ENCODE measurements around the gene GLB1L.
"Not testable (repeated sequence)": the region's sequence is repeated elsewhere in the genome, so short reads cannot be mapped to it uniquely, and the experiment has no call there.

The GLB1L gene

GRCh38 chr2:219287580-219288265, 42.5 kb upstream of the GLB1L start:
- no peaks in the 10 kb centered on the region for H3K9me3 ChIP-seq (ENCODE audit: low read length)
- no peak overlapping the region for H3K9ac ChIP-seq (ENCODE audit: low read length)
- H3K27me3 ChIP-seq (ENCODE audit: control insufficient read depth in 1 of 2, insufficient read depth in 2 of 2, low read length in 2 of 2), result no peaks in the 10 kb centered on the region
- peaks cover 29% of the 10 kb centered on the region for H3K36me3 ChIP-seq (ENCODE audit: insufficient read depth, low read length)
- no peak overlapping the region for H3K27ac ChIP-seq (ENCODE audit: low read depth, low read length)
- no peak overlapping the region for H3K4me3 ChIP-seq (ENCODE audit: low read depth in 1 of 2, low read length in 2 of 2)
- peaks cover 12% of the 10 kb centered on the region for H3K4me1 ChIP-seq (ENCODE audit: insufficient read depth, low read length)

GRCh38 chr2:219287116-219287440, 41.8 kb upstream of the GLB1L start:
- H3K9me3 ChIP-seq (ENCODE audit: low read length); H3K27ac ChIP-seq (ENCODE audit: low read depth, low read length); H3K4me3 ChIP-seq (ENCODE audit: low read depth in 1 of 2, low read length in 2 of 2); H3K27me3 ChIP-seq (ENCODE audit: control insufficient read depth in 1 of 2, insufficient read depth in 2 of 2, low read length in 2 of 2); H3K9ac ChIP-seq (ENCODE audit: low read length): not testable (repeated sequence)
- H3K4me1 ChIP-seq (ENCODE audit: insufficient read depth, low read length), result peaks cover 12% of the 10 kb centered on the region
- H3K36me3 ChIP-seq (ENCODE audit: insufficient read depth, low read length), result peaks cover 36% of the 10 kb centered on the region

GRCh38 chr2:219286436-219287115, 41.3 kb upstream of the GLB1L start:
- Histone ChIP-seq H3K27me3 (ENCODE audit: control insufficient read depth in 1 of 2, insufficient read depth in 2 of 2, low read length in 2 of 2) (no peaks in the 10 kb centered on the region), H3K9me3 (ENCODE audit: low read length) (no peaks in the 10 kb centered on the region), H3K4me3 (ENCODE audit: low read depth in 1 of 2, low read length in 2 of 2) (no peak overlapping the region), H3K27ac (ENCODE audit: low read depth, low read length) (no peak overlapping the region), H3K36me3 (ENCODE audit: insufficient read depth, low read length) (peaks cover 41% of the 10 kb centered on the region), H3K9ac (ENCODE audit: low read length) (no peak overlapping the region), H3K4me1 (ENCODE audit: insufficient read depth, low read length) (peaks cover 12% of the 10 kb centered on the region)

GRCh38 chr2:219285894-219286425, 40.7 kb upstream of the GLB1L start:
- no peaks in the 10 kb centered on the region for H3K9me3 ChIP-seq (ENCODE audit: low read length)
- no peak overlapping the region for H3K4me3 ChIP-seq (ENCODE audit: low read depth in 1 of 2, low read length in 2 of 2)
- H3K27me3 ChIP-seq (ENCODE audit: control insufficient read depth in 1 of 2, insufficient read depth in 2 of 2, low read length in 2 of 2), result no peaks in the 10 kb centered on the region
- peaks cover 14% of the 10 kb centered on the region for H3K4me1 ChIP-seq (ENCODE audit: insufficient read depth, low read length)
- no peak overlapping the region for H3K27ac ChIP-seq (ENCODE audit: low read depth, low read length)
- H3K9ac ChIP-seq (ENCODE audit: low read length), result no peak overlapping the region
- peaks cover 47% of the 10 kb centered on the region for H3K36me3 ChIP-seq (ENCODE audit: insufficient read depth, low read length)

- H3K27ac ChIP-seq (ENCODE audit: low read depth, low read length), result no peak overlapping the region
- H3K9ac ChIP-seq (ENCODE audit: low read length), result no peak overlapping the region
- H3K4me1 ChIP-seq (ENCODE audit: insufficient read depth, low read length), result peaks cover 20% of the 10 kb centered on the region
- no peaks in the 10 kb centered on the region for H3K9me3 ChIP-seq (ENCODE audit: low read length)
- H3K4me3 ChIP-seq (ENCODE audit: low read depth in 1 of 2, low read length in 2 of 2), result no peak overlapping the region
- H3K36me3 ChIP-seq (ENCODE audit: insufficient read depth, low read length), result peaks cover 53% of the 10 kb centered on the region
- H3K27me3 ChIP-seq (ENCODE audit: control insufficient read depth in 1 of 2, insufficient read depth in 2 of 2, low read length in 2 of 2), result no peaks in the 10 kb centered on the region
Measured at GRCh38 chr2:219285373-219285735, 40.1 kb upstream of the GLB1L start.

GRCh38 chr2:219284501-219285372, 39.5 kb upstream of the GLB1L start:
- no peak overlapping the region for H3K4me3 ChIP-seq (ENCODE audit: low read depth in 1 of 2, low read length in 2 of 2)
- no peaks in the 10 kb centered on the region for H3K9me3 ChIP-seq (ENCODE audit: low read length)
- H3K36me3 ChIP-seq (ENCODE audit: insufficient read depth, low read length), result peaks cover 54% of the 10 kb centered on the region
- H3K9ac ChIP-seq (ENCODE audit: low read length), result no peak overlapping the region
- peaks cover 20% of the 10 kb centered on the region for H3K4me1 ChIP-seq (ENCODE audit: insufficient read depth, low read length)
- no peak overlapping the region for H3K27ac ChIP-seq (ENCODE audit: low read depth, low read length)
- no peaks in the 10 kb centered on the region for H3K27me3 ChIP-seq (ENCODE audit: control insufficient read depth in 1 of 2, insufficient read depth in 2 of 2, low read length in 2 of 2)

GRCh38 chr2:219282943-219283581, 37.8 kb upstream of the GLB1L start:
- H3K9me3 ChIP-seq (ENCODE audit: low read length), result no peaks in the 10 kb centered on the region
- no peak overlapping the region for H3K4me3 ChIP-seq (ENCODE audit: low read depth in 1 of 2, low read length in 2 of 2)
- no peaks in the 10 kb centered on the region for H3K27me3 ChIP-seq (ENCODE audit: control insufficient read depth in 1 of 2, insufficient read depth in 2 of 2, low read length in 2 of 2)
- H3K27ac ChIP-seq (ENCODE audit: low read depth, low read length), result no peak overlapping the region
- peaks cover 54% of the 10 kb centered on the region for H3K36me3 ChIP-seq (ENCODE audit: insufficient read depth, low read length)
- H3K9ac ChIP-seq (ENCODE audit: low read length), result no peak overlapping the region
- peaks cover 21% of the 10 kb centered on the region for H3K4me1 ChIP-seq (ENCODE audit: insufficient read depth, low read length)

GRCh38 chr2:219282375-219282774, 37.1 kb upstream of the GLB1L start:
- no peak overlapping the region for H3K4me3 ChIP-seq (ENCODE audit: low read depth in 1 of 2, low read length in 2 of 2)
- H3K27me3 ChIP-seq (ENCODE audit: control insufficient read depth in 1 of 2, insufficient read depth in 2 of 2, low read length in 2 of 2), result no peaks in the 10 kb centered on the region
- no peak overlapping the region for H3K27ac ChIP-seq (ENCODE audit: low read depth, low read length)
- H3K4me1 ChIP-seq (ENCODE audit: insufficient read depth, low read length), result peaks cover 28% of the 10 kb centered on the region
- H3K9ac ChIP-seq (ENCODE audit: low read length), result no peak overlapping the region
- peaks cover 54% of the 10 kb centered on the region for H3K36me3 ChIP-seq (ENCODE audit: insufficient read depth, low read length)
- H3K9me3 ChIP-seq (ENCODE audit: low read length), result no peaks in the 10 kb centered on the region

GRCh38 chr2:219281588-219281987, 36.3 kb upstream of the GLB1L start:
- H3K4me1 ChIP-seq (ENCODE audit: insufficient read depth, low read length), result peaks cover 28% of the 10 kb centered on the region
- H3K27ac ChIP-seq (ENCODE audit: low read depth, low read length), result no peak overlapping the region
- no peak overlapping the region for H3K9ac ChIP-seq (ENCODE audit: low read length)
- no peaks in the 10 kb centered on the region for H3K9me3 ChIP-seq (ENCODE audit: low read length)
- no peak overlapping the region for H3K4me3 ChIP-seq (ENCODE audit: low read depth in 1 of 2, low read length in 2 of 2)
- no peaks in the 10 kb centered on the region for H3K27me3 ChIP-seq (ENCODE audit: control insufficient read depth in 1 of 2, insufficient read depth in 2 of 2, low read length in 2 of 2)
- peaks cover 54% of the 10 kb centered on the region for H3K36me3 ChIP-seq (ENCODE audit: insufficient read depth, low read length)

- Histone ChIP-seq H3K9ac (ENCODE audit: low read length) (no peak overlapping the region), H3K27me3 (ENCODE audit: control insufficient read depth in 1 of 2, insufficient read depth in 2 of 2, low read length in 2 of 2) (no peaks in the 10 kb centered on the region), H3K4me3 (ENCODE audit: low read depth in 1 of 2, low read length in 2 of 2) (peak overlapping the region in 1 of 2 donors; percentile 96), H3K27ac (ENCODE audit: low read depth, low read length) (peak overlapping the region; percentile 67), H3K9me3 (ENCODE audit: low read length) (no peaks in the 10 kb centered on the region), H3K36me3 (ENCODE audit: insufficient read depth, low read length) (peaks cover 54% of the 10 kb centered on the region), H3K4me1 (ENCODE audit: insufficient read depth, low read length) (peaks cover 28% of the 10 kb centered on the region)
Measured at GRCh38 chr2:219280651-219281050, 35.4 kb upstream of the GLB1L start.

- peaks cover 28% of the 10 kb centered on the region for H3K4me1 ChIP-seq (ENCODE audit: insufficient read depth, low read length)
Measured at GRCh38 chr2:219279916-219280516, 34.8 kb upstream of the GLB1L start.

More at GRCh38 chr2:219279916-219280516, 34.8 kb upstream of the GLB1L start:
- peak overlapping the region; percentile 67 for H3K27ac ChIP-seq (ENCODE audit: low read depth, low read length)
- no peaks in the 10 kb centered on the region for H3K9me3 ChIP-seq (ENCODE audit: low read length)
- peak overlapping the region; percentile 59 to 96 for H3K4me3 ChIP-seq (ENCODE audit: low read depth in 1 of 2, low read length in 2 of 2)
- H3K36me3 ChIP-seq (ENCODE audit: insufficient read depth, low read length), result peaks cover 48% of the 10 kb centered on the region
- H3K9ac ChIP-seq (ENCODE audit: low read length), result peak overlapping the region; percentile 85
- no peaks in the 10 kb centered on the region for H3K27me3 ChIP-seq (ENCODE audit: control insufficient read depth in 1 of 2, insufficient read depth in 2 of 2, low read length in 2 of 2)

Data from muscle layer of colon (tissue), 2 donors.